Measurements from ENCODE around the gene CCND1.
"Not testable (repeated sequence)": the region's sequence is repeated elsewhere in the genome, so short reads cannot be mapped to it uniquely, and the experiment has no call there.

CCND1 gene

GRCh38 chr11:69618237-69618636 is 22.7 kb upstream of the CCND1 start:
- no peak for DNase-seq

- no peak for DNase-seq
Measured at GRCh38 chr11:69620683-69621290, 20.2 kb upstream of the CCND1 start.

GRCh38 chr11:69622097-69622681 is 18.8 kb upstream of the CCND1 start:
- not testable (repeated sequence) for DNase-seq

GRCh38 chr11:69624293-69624692 is 16.7 kb upstream of the CCND1 start:
- no peak for DNase-seq

- no peak for DNase-seq
Measured at GRCh38 chr11:69625476-69625875, 15.5 kb upstream of the CCND1 start.

- no peak for DNase-seq
Measured at GRCh38 chr11:69627551-69627950, 13.4 kb upstream of the CCND1 start.

GRCh38 chr11:69630017-69630416 is 10.9 kb upstream of the CCND1 start:
- DNase-seq: no peak

- DNase-seq: no peak
Measured at GRCh38 chr11:69630424-69630823, 10.5 kb upstream of the CCND1 start.

- no peak for DNase-seq
Measured at GRCh38 chr11:69632900-69633299, 8.1 kb upstream of the CCND1 start.

- no peak for DNase-seq
Measured at GRCh38 chr11:69634069-69634468, 6.9 kb upstream of the CCND1 start.

- DNase-seq: no peak
Measured at GRCh38 chr11:69634590-69634989, 6.4 kb upstream of the CCND1 start.

GRCh38 chr11:69635195-69635594 is 5.8 kb upstream of the CCND1 start:
- no peak for DNase-seq

- no peak for DNase-seq
Measured at GRCh38 chr11:69635804-69636511, 5.0 kb upstream of the CCND1 start.

- no peak for DNase-seq
Measured at GRCh38 chr11:69636512-69637197, 4.3 kb upstream of the CCND1 start.

GRCh38 chr11:69637198-69637940 is 3.6 kb upstream of the CCND1 start:
- no peak for DNase-seq

- no peak for DNase-seq
Measured at GRCh38 chr11:69637941-69638871, 2.8 kb upstream of the CCND1 start.

GRCh38 chr11:69638941-69639681 is 1.8 kb upstream of the CCND1 start:
- no peak for DNase-seq

GRCh38 chr11:69639831-69640230 is 1.1 kb upstream of the CCND1 start:
- no peak for DNase-seq

- no peak for DNase-seq
Measured at GRCh38 chr11:69640260-69640994, 529 bp upstream of the CCND1 start.
